ENCODE measurements around the gene FEV. TPM values are rescaled to one million over a fixed set of nuclear protein-coding genes. Genes with fewer than 3 reads are reported as not detected.

Gene FEV
- total RNA-seq, 2 donors from 2014 or later: 1.8 to 25.9 TPM

GRCh38 chr2:218983263-218983933, 1.6 kb downstream of the FEV start:
- Histone ChIP-seq H3K27me3 (replicated peaks; ENCODE audit: insufficient read depth) (peaks cover 17% of the 10 kb centered on the region), H3K4me3 (peak overlapping the region; percentile 7 to 19), H3K36me3 (no peaks in the 10 kb centered on the region), H3K4me1 (replicated peaks) (peaks cover 4% of the 10 kb centered on the region), H3K9me3 (no peaks in the 10 kb centered on the region), H3K27ac (no peak overlapping the region)
- no peak for TF ChIP-seq POLR2A (IDR thresholded peaks at IDR 0.05)
- TF ChIP-seq POLR2AphosphoS5 (IDR thresholded peaks at IDR 0.05): no peak
- no peak for TF ChIP-seq CTCF (IDR thresholded peaks at IDR 0.05)
- DNase-seq (ENCODE audit: low spot score): no peak
- 17% methylated on average over 23 of the region's 23 CpGs for WGBS
- intact Hi-C loops (cut with DNase I): no loop called here

GRCh38 chr2:218982586-218983262, 2.3 kb downstream of the FEV start:
- Histone ChIP-seq H3K4me3 (peak overlapping the region in 1 of 2 donors; percentile 22), H3K4me1 (replicated peaks) (peaks cover 4% of the 10 kb centered on the region), H3K9me3 (no peaks in the 10 kb centered on the region), H3K27ac (no peak overlapping the region), H3K36me3 (no peaks in the 10 kb centered on the region), H3K27me3 (replicated peaks; ENCODE audit: insufficient read depth) (peaks cover 17% of the 10 kb centered on the region)
- WGBS: 9% methylated on average over 28 of the region's 28 CpGs
- DNase-seq (ENCODE audit: low spot score): no peak
- intact Hi-C loops (cut with DNase I): no loop called here
- TF ChIP-seq POLR2AphosphoS5 (IDR thresholded peaks at IDR 0.05) (no peak), POLR2A (IDR thresholded peaks at IDR 0.05) (no peak), CTCF (IDR thresholded peaks at IDR 0.05) (no peak)

GRCh38 chr2:218981881-218982585, 3.0 kb downstream of the FEV start:
- DNase-seq (ENCODE audit: low spot score): no peak
- TF ChIP-seq POLR2AphosphoS5 (IDR thresholded peaks at IDR 0.05) (no peak), CTCF (IDR thresholded peaks at IDR 0.05) (no peak), POLR2A (IDR thresholded peaks at IDR 0.05) (no peak)
- 2% methylated on average over 22 of the region's 69 CpGs for WGBS
- peaks cover 17% of the 10 kb centered on the region for H3K27me3 ChIP-seq (replicated peaks; ENCODE audit: insufficient read depth)
- H3K4me3 ChIP-seq: peak overlapping the region; percentile 0 to 22
- H3K27ac ChIP-seq: no peak overlapping the region
- H3K4me1 ChIP-seq (replicated peaks): peaks cover 4% of the 10 kb centered on the region
- intact Hi-C loops (cut with DNase I): no loop called here
- no peaks in the 10 kb centered on the region for H3K9me3 ChIP-seq
- no peaks in the 10 kb centered on the region for H3K36me3 ChIP-seq

- no peak for TF ChIP-seq POLR2AphosphoS5 (IDR thresholded peaks at IDR 0.05)
- no peak for TF ChIP-seq CTCF (IDR thresholded peaks at IDR 0.05)
- no peak for TF ChIP-seq POLR2A (IDR thresholded peaks at IDR 0.05)
- Histone ChIP-seq H3K27ac (no peak overlapping the region), H3K36me3 (no peaks in the 10 kb centered on the region), H3K9me3 (no peaks in the 10 kb centered on the region), H3K4me1 (replicated peaks) (peaks cover 4% of the 10 kb centered on the region), H3K27me3 (replicated peaks; ENCODE audit: insufficient read depth) (peaks cover 17% of the 10 kb centered on the region), H3K4me3 (peak overlapping the region; percentile 0 to 22)
- intact Hi-C loops (cut with DNase I): no loop called here
- DNase-seq (ENCODE audit: low spot score): no peak
- 5% methylated on average over 44 of the region's 46 CpGs for WGBS
Observed at GRCh38 chr2:218981390-218981880, 3.5 kb downstream of the FEV start.

Measured in prostate gland (tissue), 2 donors.